HEK293 (cell line): Measurements from ENCODE around the gene SARS2.
A peak's percentile ranks its signal among the peaks of the same experiment; 100 is the strongest.

Source experiments
- CTCF ChIA-PET: fragments of 350-600 bp; formaldehyde crosslinking; extraction: SDS; loops from one replicate; lab custom pipeline; 2021; ENCODE audit warnings: antibody characterized with exemption; lab: Yijun Ruan, JAX
- POLR2A ChIA-PET: fragments of 300-600 bp; formaldehyde crosslinking; extraction: SDS; loops from one replicate; lab custom pipeline; 2020; ENCODE audit warnings: antibody characterized with exemption, inconsistent platforms; lab: Yijun Ruan, JAX
- H3K27ac ChIP-seq: fragments of 200-500 bp; sonication (Bioruptor generic); 2 replicates; pipeline ENCODE4 v1.5.1; 2014; ENCODE audit warnings: low read depth, low read length, control low read depth, inconsistent platforms; ENCODE audit errors: extremely low read depth
- H3K36me3 ChIP-seq, 2 experiments: fragments of 200-500 bp in 1 of 2; sonication (Bioruptor generic) in 1 of 2; 1 replicate in 1 of 2; 2 replicates in 1 of 2; pipeline ENCODE4 v1.5.1; 2014 to 2017; ENCODE audit warnings: inconsistent platforms in 2 of 2, low read length in 2 of 2; ENCODE audit not compliant: control insufficient read depth in 2 of 2, insufficient read depth in 1 of 2
- H3K4me1 ChIP-seq: fragments of 200-500 bp; sonication (Bioruptor generic); 2 replicates; pipeline ENCODE4 v1.5.1; 2014; ENCODE audit warnings: mild to moderate bottlenecking, low read length, inconsistent platforms; ENCODE audit not compliant: control insufficient read depth, insufficient read depth
- H3K4me3 ChIP-seq: 2 replicates; pipeline ENCODE4 v1.5.1; 2011; ENCODE audit warnings: low read depth, mild to moderate bottlenecking, control low read depth, low read length, moderate library complexity
- H3K9me3 ChIP-seq: fragments of 200-500 bp; sonication (Bioruptor generic); 2 replicates; pipeline ENCODE4 v1.5.1; 2014; ENCODE audit warnings: low read depth, low read length, inconsistent platforms; ENCODE audit not compliant: control insufficient read depth, insufficient read depth
- KLF9 ChIP-seq: fragments of 450-650 bp; formaldehyde crosslinking; IDR thresholded peaks from 2 replicates; pipeline ENCODE4 v1.5.1; 2016; ENCODE audit warnings: missing biosample characterization, missing genetic modification characterization, low read depth
- OSR2 ChIP-seq: fragments of 450-650 bp; formaldehyde crosslinking; IDR thresholded peaks from 2 replicates; pipeline ENCODE4 v1.5.1; 2016; ENCODE audit warnings: missing biosample characterization, missing genetic modification characterization
- RBAK ChIP-seq: fragments of 450-650 bp; formaldehyde crosslinking; IDR thresholded peaks from 2 replicates; pipeline ENCODE4 v1.5.1; 2016; ENCODE audit warnings: missing biosample characterization, missing genetic modification characterization
- TRIM28 ChIP-seq: IDR thresholded peaks from 2 replicates; pipeline ENCODE4 v1.6.1; 2011; ENCODE audit warnings: low read length, control low read depth, borderline replicate concordance
- ZBTB1 ChIP-seq: fragments of 450-650 bp; formaldehyde crosslinking; IDR thresholded peaks from 2 replicates; pipeline ENCODE4 v1.5.1; 2016; ENCODE audit warnings: missing biosample characterization, missing genetic modification characterization
- ZBTB21 ChIP-seq: fragments of 450-650 bp; formaldehyde crosslinking; IDR thresholded peaks from 2 replicates; pipeline ENCODE4 v1.5.1; 2017; ENCODE audit warnings: missing biosample characterization, missing genetic modification characterization
- ZFHX2 ChIP-seq: fragments of 450-650 bp; formaldehyde crosslinking; conservative IDR thresholded peaks from 2 replicates; pipeline ENCODE4 v1.5.1; 2016; ENCODE audit warnings: missing biosample characterization, missing genetic modification characterization
- ZNF121 ChIP-seq: fragments of 450-650 bp; formaldehyde crosslinking; IDR thresholded peaks from 2 replicates; pipeline ENCODE4 v1.5.1; 2016; ENCODE audit warnings: missing biosample characterization, missing genetic modification characterization
- ZNF155 ChIP-seq: fragments of 450-650 bp; formaldehyde crosslinking; IDR thresholded peaks from 2 replicates; pipeline ENCODE4 v1.5.1; 2016; ENCODE audit warnings: missing biosample characterization, missing genetic modification characterization
- ZNF174 ChIP-seq: fragments of 450-650 bp; formaldehyde crosslinking; IDR thresholded peaks from 2 replicates; pipeline ENCODE4 v1.5.0; 2017; ENCODE audit warnings: missing biosample characterization, mild to moderate bottlenecking, missing genetic modification characterization
- ZNF202 ChIP-seq: fragments of 450-650 bp; formaldehyde crosslinking; IDR thresholded peaks from 2 replicates; pipeline ENCODE4 v1.5.1; 2016; ENCODE audit warnings: missing biosample characterization, missing genetic modification characterization, borderline replicate concordance
- ZNF23 ChIP-seq: fragments of 450-650 bp; formaldehyde crosslinking; IDR thresholded peaks from 2 replicates; pipeline ENCODE4 v1.5.1; 2016; ENCODE audit warnings: missing biosample characterization, missing genetic modification characterization, borderline replicate concordance
- ZNF274 ChIP-seq, 2 experiments: fragments of 200-500 bp in 1 of 2; fragments of 450-650 bp in 1 of 2; sonication (Bioruptor generic) in 1 of 2; formaldehyde crosslinking in 1 of 2; IDR thresholded peaks; 2 replicates each; pipeline versions ENCODE4 v1.5.1 to v1.6.1; 2014 to 2016; ENCODE audit warnings: borderline replicate concordance in 1 of 2, inconsistent platforms in 1 of 2, low read length in 1 of 2, missing biosample characterization in 1 of 2, missing genetic modification characterization in 1 of 2
- ZNF423 ChIP-seq: fragments of 450-650 bp; formaldehyde crosslinking; IDR thresholded peaks from 2 replicates; pipeline ENCODE4 v1.5.1; 2016; ENCODE audit warnings: missing biosample characterization, missing genetic modification characterization
- ZNF654 ChIP-seq: fragments of 450-650 bp; formaldehyde crosslinking; IDR thresholded peaks from 2 replicates; pipeline ENCODE4 v1.5.1; 2016; ENCODE audit warnings: low read depth, missing biosample characterization, missing genetic modification characterization
- ZNF76 ChIP-seq: fragments of 450-650 bp; formaldehyde crosslinking; IDR thresholded peaks from 2 replicates; pipeline ENCODE4; 2016; ENCODE audit warnings: low read depth, missing biosample characterization, missing genetic modification characterization, borderline replicate concordance
- TF ChIP-seq, protein P1 (sequence below): fragments of 450-650 bp; formaldehyde crosslinking; IDR thresholded peaks from 2 replicates; pipeline ENCODE4 v1.5.1; 2016; ENCODE audit warnings: missing biosample characterization, missing genetic modification characterization
- TF ChIP-seq, protein P2 (sequence below): fragments of 450-650 bp; formaldehyde crosslinking; IDR thresholded peaks from 2 replicates; pipeline ENCODE4 v1.5.1; 2017; ENCODE audit warnings: missing biosample characterization, missing genetic modification characterization
- TF ChIP-seq, protein P3 (sequence below): fragments of 450-650 bp; formaldehyde crosslinking; IDR thresholded peaks from 2 replicates; pipeline ENCODE4 v1.5.1; 2016; ENCODE audit warnings: missing biosample characterization, missing genetic modification characterization, borderline replicate concordance
- TF ChIP-seq, protein P4 (sequence below): fragments of 450-650 bp; formaldehyde crosslinking; IDR thresholded peaks from 2 replicates; pipeline ENCODE4 v1.5.1; 2016; ENCODE audit warnings: missing biosample characterization, missing genetic modification characterization

Gene SARS2

DNA sequence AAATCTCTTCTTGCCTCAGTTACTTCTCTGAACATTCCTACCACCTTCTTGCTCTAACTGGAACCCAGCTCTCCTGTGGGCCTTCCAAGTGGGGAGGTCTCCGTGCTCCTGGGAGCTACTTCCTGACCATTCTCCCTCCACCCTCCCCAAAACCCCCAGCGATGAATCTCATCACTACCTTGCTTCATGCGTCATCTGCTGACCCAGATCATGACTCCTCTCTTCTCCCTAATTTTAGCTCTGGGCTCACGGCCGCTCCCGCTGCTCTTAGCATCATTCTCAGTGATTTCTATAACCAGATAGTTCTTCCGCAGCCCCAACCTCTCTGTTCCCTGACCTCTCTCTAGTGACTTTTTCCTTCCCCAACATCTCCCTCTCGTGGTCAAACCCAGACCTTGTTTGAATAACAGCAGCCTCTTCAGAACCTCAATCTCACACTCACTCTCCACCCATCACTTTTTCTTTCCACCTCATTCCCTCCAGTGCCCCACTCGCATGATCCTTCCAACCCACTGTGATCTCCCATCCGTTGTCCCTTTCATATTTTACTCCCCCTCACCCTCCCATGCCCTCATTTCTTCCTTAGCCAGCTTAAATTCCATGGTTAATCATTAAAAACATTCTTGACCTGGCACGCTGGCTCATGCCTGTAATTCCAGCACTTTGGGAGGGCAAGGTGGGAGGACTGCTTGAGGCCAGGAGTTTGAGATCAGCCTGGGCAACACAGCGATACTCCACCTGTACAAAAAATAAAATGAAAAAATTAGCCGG lies 22.0 kb upstream of the SARS2 start (continued):
- TF ChIP-seq, protein P1, sequence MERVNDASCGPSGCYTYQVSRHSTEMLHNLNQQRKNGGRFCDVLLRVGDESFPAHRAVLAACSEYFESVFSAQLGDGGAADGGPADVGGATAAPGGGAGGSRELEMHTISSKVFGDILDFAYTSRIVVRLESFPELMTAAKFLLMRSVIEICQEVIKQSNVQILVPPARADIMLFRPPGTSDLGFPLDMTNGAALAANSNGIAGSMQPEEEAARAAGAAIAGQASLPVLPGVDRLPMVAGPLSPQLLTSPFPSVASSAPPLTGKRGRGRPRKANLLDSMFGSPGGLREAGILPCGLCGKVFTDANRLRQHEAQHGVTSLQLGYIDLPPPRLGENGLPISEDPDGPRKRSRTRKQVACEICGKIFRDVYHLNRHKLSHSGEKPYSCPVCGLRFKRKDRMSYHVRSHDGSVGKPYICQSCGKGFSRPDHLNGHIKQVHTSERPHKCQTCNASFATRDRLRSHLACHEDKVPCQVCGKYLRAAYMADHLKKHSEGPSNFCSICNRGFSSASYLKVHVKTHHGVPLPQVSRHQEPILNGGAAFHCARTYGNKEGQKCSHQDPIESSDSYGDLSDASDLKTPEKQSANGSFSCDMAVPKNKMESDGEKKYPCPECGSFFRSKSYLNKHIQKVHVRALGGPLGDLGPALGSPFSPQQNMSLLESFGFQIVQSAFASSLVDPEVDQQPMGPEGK (tag by site-specific recombination): peak; percentile 42; the same call in 1 of the 2 replicates
- TF ChIP-seq ZNF23 (tag by site-specific recombination) (no peak), ZNF155 (no peak), ZBTB21 (tag by site-specific recombination) (no peak), ZNF76 (tag by site-specific recombination) (0 out of 2 replicates have a peak, but pooled peaks have one; percentile 6), ZFHX2 (tag by site-specific recombination) (peak; percentile 87), ZNF274 (IDR thresholded peaks at IDR 0.05; ENCODE audit: low read length) (no peak), ZNF274 (tag by site-specific recombination; IDR thresholded peaks at IDR 0.05; ENCODE audit: borderline replicate concordance) (peak; percentile 40; the same call in 1 of the 2 replicates), ZNF654 (tag by site-specific recombination) (peak; percentile 97)
- TF ChIP-seq, protein P2, sequence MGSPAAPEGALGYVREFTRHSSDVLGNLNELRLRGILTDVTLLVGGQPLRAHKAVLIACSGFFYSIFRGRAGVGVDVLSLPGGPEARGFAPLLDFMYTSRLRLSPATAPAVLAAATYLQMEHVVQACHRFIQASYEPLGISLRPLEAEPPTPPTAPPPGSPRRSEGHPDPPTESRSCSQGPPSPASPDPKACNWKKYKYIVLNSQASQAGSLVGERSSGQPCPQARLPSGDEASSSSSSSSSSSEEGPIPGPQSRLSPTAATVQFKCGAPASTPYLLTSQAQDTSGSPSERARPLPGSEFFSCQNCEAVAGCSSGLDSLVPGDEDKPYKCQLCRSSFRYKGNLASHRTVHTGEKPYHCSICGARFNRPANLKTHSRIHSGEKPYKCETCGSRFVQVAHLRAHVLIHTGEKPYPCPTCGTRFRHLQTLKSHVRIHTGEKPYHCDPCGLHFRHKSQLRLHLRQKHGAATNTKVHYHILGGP: peak; percentile 14; the same call in 1 of the 2 replicates
- TF ChIP-seq, all 188 proteins: peak for 12

DNA sequence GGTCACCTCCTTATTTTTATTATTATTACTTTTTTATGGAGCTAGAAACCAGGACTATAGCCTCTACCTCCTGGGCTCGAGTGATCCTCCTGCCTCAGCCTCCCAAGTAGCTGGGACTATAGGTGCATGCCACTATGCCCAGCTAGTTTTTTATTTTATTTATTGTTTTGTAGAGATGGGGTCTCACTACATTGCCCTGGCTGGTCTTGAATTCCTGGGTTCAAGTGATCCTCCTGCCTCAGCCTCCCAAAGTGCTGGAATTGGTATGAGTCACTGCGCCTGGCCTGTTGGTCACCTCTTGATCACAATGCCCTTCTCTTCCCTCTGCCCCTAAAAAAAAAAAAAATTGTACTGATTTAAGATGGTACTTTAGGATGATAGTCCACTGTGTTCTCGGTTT lies 20.6 kb upstream of the SARS2 start:
- CTCF ChIA-PET: interaction anchor here (0.6 to 0.8 kb wide), 5 partner anchors 11 to 262 kb away, joined by 3 to 4 read pairs (median 3); partner anchors contain the start of gene MRPS12
- no peaks in the 10 kb centered on the region for H3K4me1 ChIP-seq
- TF ChIP-seq ZNF174 (tag by site-specific recombination): no peak
- no peak for TF ChIP-seq OSR2 (tag by site-specific recombination)
- TF ChIP-seq ZBTB1 (tag by site-specific recombination): no peak
- peak; percentile 97 for TF ChIP-seq ZNF121 (tag by site-specific recombination)
- no peak for TF ChIP-seq TRIM28
- TF ChIP-seq, all 188 proteins: peak for 1
- POLR2A ChIA-PET: no interaction called here
- no peaks in the 10 kb centered on the region for H3K9me3 ChIP-seq
- H3K36me3 ChIP-seq: peaks cover 39 to 71% of the 10 kb centered on the region in 2 experiments
- H3K4me3 ChIP-seq: no peak overlapping the region
- no peak overlapping the region for H3K27ac ChIP-seq

DNA sequence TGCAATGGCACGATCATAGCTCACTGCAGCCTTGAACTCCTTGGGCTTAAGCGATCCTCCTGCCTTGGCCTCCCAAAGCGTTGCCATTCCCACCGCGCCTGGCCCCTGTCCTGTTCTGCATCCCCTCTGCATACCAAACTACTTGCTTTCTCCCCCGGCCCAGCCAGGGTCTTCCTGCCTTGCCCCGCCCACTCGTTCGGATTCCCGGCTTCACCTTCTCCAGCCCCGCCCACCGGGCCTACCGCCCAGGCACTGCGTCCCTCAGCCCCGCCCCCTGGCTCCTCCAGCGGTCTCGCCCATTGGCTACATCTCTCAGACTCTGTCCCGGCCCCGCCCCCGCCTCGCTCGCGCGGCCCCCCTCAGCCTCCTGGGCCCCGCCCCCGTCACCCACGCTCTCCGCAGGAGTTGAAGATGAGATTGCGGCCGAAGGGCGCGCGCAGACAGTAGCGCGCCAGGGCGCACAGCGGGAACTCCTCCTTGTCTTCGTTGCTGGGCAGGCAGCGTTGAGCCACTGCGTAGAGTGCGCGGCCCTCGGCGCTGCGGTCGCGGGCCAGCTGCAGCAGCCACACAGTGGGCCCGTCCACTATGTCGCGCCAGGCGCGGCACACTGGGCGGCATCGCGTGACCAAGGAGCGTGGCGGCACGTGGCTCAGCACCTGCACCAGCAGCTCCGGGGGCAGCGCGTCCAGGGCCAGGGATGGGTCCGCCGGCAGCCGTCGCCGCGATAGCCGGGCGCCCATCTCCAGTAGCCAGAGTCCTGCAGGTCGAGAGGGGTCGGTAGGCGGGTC lies 19.2 kb upstream of the SARS2 start:
- H3K9me3 ChIP-seq: no peaks in the 10 kb centered on the region
- ChIA-PET POLR2A (interaction anchor here (0.7 kb wide), 1 partner anchor 822 kb away, joined by 3 read pairs; no protein-coding TSS in a partner anchor), CTCF (interaction anchor here (0.6 to 1.8 kb wide), 5 partner anchors 12 to 525 kb away, joined by 3 to 9 read pairs (median 3); no protein-coding TSS in a partner anchor)
- no peaks in the 10 kb centered on the region for H3K4me1 ChIP-seq
- no peak overlapping the region for H3K4me3 ChIP-seq
- peaks cover 50 to 71% of the 10 kb centered on the region in 2 experiments for H3K36me3 ChIP-seq
- no peak overlapping the region for H3K27ac ChIP-seq
- TF ChIP-seq OSR2 (tag by site-specific recombination) (peak; percentile 74), KLF9 (tag by site-specific recombination) (peak; percentile 70), ZNF202 (tag by site-specific recombination) (no peak), ZNF423 (tag by site-specific recombination) (peak; percentile 72), RBAK (tag by site-specific recombination) (no peak)
- TF ChIP-seq, protein P3, sequence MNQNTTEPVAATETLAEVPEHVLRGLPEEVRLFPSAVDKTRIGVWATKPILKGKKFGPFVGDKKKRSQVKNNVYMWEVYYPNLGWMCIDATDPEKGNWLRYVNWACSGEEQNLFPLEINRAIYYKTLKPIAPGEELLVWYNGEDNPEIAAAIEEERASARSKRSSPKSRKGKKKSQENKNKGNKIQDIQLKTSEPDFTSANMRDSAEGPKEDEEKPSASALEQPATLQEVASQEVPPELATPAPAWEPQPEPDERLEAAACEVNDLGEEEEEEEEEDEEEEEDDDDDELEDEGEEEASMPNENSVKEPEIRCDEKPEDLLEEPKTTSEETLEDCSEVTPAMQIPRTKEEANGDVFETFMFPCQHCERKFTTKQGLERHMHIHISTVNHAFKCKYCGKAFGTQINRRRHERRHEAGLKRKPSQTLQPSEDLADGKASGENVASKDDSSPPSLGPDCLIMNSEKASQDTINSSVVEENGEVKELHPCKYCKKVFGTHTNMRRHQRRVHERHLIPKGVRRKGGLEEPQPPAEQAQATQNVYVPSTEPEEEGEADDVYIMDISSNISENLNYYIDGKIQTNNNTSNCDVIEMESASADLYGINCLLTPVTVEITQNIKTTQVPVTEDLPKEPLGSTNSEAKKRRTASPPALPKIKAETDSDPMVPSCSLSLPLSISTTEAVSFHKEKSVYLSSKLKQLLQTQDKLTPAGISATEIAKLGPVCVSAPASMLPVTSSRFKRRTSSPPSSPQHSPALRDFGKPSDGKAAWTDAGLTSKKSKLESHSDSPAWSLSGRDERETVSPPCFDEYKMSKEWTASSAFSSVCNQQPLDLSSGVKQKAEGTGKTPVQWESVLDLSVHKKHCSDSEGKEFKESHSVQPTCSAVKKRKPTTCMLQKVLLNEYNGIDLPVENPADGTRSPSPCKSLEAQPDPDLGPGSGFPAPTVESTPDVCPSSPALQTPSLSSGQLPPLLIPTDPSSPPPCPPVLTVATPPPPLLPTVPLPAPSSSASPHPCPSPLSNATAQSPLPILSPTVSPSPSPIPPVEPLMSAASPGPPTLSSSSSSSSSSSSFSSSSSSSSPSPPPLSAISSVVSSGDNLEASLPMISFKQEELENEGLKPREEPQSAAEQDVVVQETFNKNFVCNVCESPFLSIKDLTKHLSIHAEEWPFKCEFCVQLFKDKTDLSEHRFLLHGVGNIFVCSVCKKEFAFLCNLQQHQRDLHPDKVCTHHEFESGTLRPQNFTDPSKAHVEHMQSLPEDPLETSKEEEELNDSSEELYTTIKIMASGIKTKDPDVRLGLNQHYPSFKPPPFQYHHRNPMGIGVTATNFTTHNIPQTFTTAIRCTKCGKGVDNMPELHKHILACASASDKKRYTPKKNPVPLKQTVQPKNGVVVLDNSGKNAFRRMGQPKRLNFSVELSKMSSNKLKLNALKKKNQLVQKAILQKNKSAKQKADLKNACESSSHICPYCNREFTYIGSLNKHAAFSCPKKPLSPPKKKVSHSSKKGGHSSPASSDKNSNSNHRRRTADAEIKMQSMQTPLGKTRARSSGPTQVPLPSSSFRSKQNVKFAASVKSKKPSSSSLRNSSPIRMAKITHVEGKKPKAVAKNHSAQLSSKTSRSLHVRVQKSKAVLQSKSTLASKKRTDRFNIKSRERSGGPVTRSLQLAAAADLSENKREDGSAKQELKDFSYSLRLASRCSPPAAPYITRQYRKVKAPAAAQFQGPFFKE (tag by site-specific recombination): no peak
- TF ChIP-seq, protein P4, sequence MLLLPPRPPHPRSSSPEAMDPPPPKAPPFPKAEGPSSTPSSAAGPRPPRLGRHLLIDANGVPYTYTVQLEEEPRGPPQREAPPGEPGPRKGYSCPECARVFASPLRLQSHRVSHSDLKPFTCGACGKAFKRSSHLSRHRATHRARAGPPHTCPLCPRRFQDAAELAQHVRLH (tag by site-specific recombination): no peak
